PC-3 (cell line): ENCODE results near the gene IL1RAPL1.

Source experiments
- EZH2 ChIP-seq: fragments of 300-600 bp; sonication (generic); IDR thresholded peaks from one replicate; pipeline ENCODE4 v1.6.1; 2017; ENCODE audit warnings: antibody characterized with exemption, mild to moderate bottlenecking, low read length; ENCODE audit not compliant: unreplicated experiment
- TF ChIP-seq, protein P1 (sequence below): fragments of 300-600 bp; sonication (generic); conservative IDR thresholded peaks from 2 replicates; pipeline ENCODE4 v1.5.1; 2017; ENCODE audit warnings: antibody characterized with exemption, low read depth, mild to moderate bottlenecking, low read length

DNA sequence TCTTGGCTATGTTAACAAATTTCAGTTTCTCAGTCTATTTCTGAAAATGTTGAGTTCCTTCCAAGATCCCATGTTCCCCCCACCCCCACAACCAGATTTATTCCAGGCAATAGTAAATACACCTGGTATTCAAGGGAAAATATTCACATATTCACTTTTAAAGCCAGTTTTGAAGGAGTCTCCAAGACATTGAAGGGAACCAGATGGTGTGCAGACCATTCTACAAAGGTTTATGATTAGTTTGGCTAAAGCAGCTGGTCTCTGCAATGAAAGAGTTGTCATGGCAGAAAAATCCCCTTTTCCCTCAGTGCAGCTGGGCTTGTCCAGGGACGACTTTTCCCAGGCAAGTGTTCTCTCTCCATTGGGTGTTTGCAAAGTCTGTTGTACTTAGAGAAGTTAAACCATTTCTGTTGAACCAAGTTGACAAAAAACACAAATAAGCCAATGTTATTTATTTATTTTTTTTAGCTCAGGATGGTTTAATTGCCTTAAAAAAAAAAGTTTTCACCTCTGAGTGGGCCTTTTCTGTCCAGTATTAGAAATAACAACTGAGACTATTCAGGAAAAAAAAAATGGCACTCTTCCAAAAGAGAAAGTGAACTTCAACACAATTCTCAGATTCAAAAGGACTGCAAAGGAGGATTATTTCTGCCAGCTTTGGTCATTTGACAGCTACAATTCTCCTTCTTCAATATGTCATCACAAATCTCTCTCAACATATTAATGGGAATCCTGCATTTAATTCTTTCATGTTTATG is 410.6 kb downstream of the IL1RAPL1 start:
- TF ChIP-seq, protein P1, sequence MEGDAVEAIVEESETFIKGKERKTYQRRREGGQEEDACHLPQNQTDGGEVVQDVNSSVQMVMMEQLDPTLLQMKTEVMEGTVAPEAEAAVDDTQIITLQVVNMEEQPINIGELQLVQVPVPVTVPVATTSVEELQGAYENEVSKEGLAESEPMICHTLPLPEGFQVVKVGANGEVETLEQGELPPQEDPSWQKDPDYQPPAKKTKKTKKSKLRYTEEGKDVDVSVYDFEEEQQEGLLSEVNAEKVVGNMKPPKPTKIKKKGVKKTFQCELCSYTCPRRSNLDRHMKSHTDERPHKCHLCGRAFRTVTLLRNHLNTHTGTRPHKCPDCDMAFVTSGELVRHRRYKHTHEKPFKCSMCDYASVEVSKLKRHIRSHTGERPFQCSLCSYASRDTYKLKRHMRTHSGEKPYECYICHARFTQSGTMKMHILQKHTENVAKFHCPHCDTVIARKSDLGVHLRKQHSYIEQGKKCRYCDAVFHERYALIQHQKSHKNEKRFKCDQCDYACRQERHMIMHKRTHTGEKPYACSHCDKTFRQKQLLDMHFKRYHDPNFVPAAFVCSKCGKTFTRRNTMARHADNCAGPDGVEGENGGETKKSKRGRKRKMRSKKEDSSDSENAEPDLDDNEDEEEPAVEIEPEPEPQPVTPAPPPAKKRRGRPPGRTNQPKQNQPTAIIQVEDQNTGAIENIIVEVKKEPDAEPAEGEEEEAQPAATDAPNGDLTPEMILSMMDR = no peak
- TF ChIP-seq EZH2 = no peak
